Tibial nerve (tissue), 4 donors: ENCODE measurements around the gene STRBP. TPM values are rescaled to one million over a fixed set of nuclear protein-coding genes. Genes with fewer than 3 reads are reported as not detected.

ENCODE experiments used
- DNase-seq, 2 donors: peaks; one replicate each; pipeline ENCODE4 v3.0.0-alpha.2; 2019; ENCODE audit warnings: low spot score in 2 of 2
- H3K27ac ChIP-seq, 4 donors: fragments of 200-600 bp; sonication (generic) in 3 of 4; one replicate each; pipeline ENCODE4 v1.5.1; 2017 to 2019; ENCODE audit warnings: mild to moderate bottlenecking in 1 of 4
- H3K27me3 ChIP-seq, 2 donors: fragments of 200-600 bp; sonication (generic) in 1 of 2; one replicate each; pipeline versions ENCODE4 v1.5.1 to v1.6.0; 2017 to 2019
- H3K36me3 ChIP-seq, 3 donors: fragments of 200-600 bp; sonication (generic); one replicate each; pipeline ENCODE4 v1.5.1; 2018 to 2019
- H3K4me1 ChIP-seq, 4 donors: fragments of 200-600 bp; sonication (generic) in 3 of 4; one replicate each; pipeline ENCODE4 v1.5.1; 2017 to 2019
- H3K4me3 ChIP-seq, 4 donors: fragments of 200-600 bp; sonication (generic) in 3 of 4; one replicate each; pipeline ENCODE4 v1.5.1; 2017 to 2019; ENCODE audit warnings: mild to moderate bottlenecking in 1 of 4, moderate library complexity in 1 of 4
- H3K9me3 ChIP-seq, 4 donors: fragments of 200-600 bp; sonication (generic) in 3 of 4; one replicate each; pipeline ENCODE4 v1.5.1; 2017 to 2019
- CTCF ChIP-seq, 5 experiments: fragments of 200-600 bp in 3 of 5; fragments of 450-650 bp in 2 of 5; sonication (generic) in 3 of 5; IDR thresholded peaks; one replicate each; pipeline ENCODE4 v1.5.1; 2016 to 2019; ENCODE audit warnings: antibody characterized with exemption in 5 of 5, mild to moderate bottlenecking in 3 of 5, moderate library complexity in 2 of 5
- EP300 ChIP-seq, 2 donors: sonication (generic); formaldehyde crosslinking; IDR thresholded peaks; one replicate each; pipeline ENCODE4 v1.6.1; 2017; ENCODE audit warnings: antibody characterized with exemption in 2 of 2, mild to moderate bottlenecking in 1 of 2
- POLR2A ChIP-seq, 2 donors: fragments of 450-650 bp; IDR thresholded peaks; one replicate each; pipeline ENCODE4 v1.6.1; 2017; ENCODE audit warnings: antibody characterized with exemption in 2 of 2, mild to moderate bottlenecking in 2 of 2, moderate library complexity in 2 of 2
- WGBS, 2 donors: methylation state at CpG; one replicate each; pipeline ENCODE4 v1.1.5; 2018; 5-methylcytosine and 5-hydroxymethylcytosine counted together
- total RNA-seq, 4 donors: library from RNA; depleted of rRNA; stranded (reverse); fragments of >200 nt; gene quantifications; one replicate each; pipeline ENCODE4 v1.1.0, GENCODE V29; 2016

Gene STRBP
- total RNA-seq, 4 donors from 2014 or later = 3.5 to 20.4 (median 4.9) TPM

DNA sequence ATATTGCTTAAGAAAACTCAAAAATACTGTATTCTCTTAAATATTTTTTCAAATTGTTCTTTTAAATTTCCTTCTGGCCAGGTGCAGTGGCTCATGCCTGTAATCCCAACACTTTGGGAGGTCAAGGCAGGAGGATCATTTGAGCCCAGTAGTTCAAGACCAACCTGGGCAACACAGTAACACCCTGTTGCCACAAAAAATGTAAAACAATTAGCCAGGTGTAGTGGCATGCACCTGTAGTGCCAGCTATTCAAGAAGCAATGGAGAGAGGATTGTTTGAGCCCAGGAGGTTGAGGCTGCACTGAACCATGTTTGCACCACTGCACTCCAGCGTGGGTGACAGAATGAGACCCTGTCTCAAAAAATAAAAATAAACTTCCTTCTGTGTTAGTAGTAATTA lies 94.3 kb downstream of the STRBP start:
- H3K4me1 ChIP-seq = no peaks in the 10 kb centered on the region
- no peaks in the 10 kb centered on the region for H3K9me3 ChIP-seq
- H3K27ac ChIP-seq = no peak overlapping the region
- TF ChIP-seq CTCF (IDR thresholded peaks at IDR 0.05) (no peak), POLR2A (IDR thresholded peaks at IDR 0.05) (no peak)
- WGBS, 2 donors = 93% methylated on average over 1 of the region's 1 CpG
- DNase-seq = no peak
- H3K36me3 ChIP-seq = no peaks in the 10 kb centered on the region
- H3K4me3 ChIP-seq = no peak overlapping the region
- no peaks in the 10 kb centered on the region for H3K27me3 ChIP-seq

GRCh38 chr9:123169926-123170325 lies 98.5 kb downstream of the STRBP start:
- 52 to 61% methylated on average over 3 of the region's 3 CpGs for WGBS, 2 donors
- H3K27ac ChIP-seq = no peak overlapping the region
- no peak for TF ChIP-seq CTCF (IDR thresholded peaks at IDR 0.05)
- TF ChIP-seq EP300 (IDR thresholded peaks at IDR 0.05) = no peak
- TF ChIP-seq POLR2A (IDR thresholded peaks at IDR 0.05) = no peak
- H3K9me3 ChIP-seq = no peaks in the 10 kb centered on the region
- no peaks in the 10 kb centered on the region for H3K4me1 ChIP-seq
- no peak for DNase-seq
- no peak overlapping the region for H3K4me3 ChIP-seq
- H3K27me3 ChIP-seq = no peaks in the 10 kb centered on the region
- H3K36me3 ChIP-seq = no peaks in the 10 kb centered on the region

- WGBS, 2 donors = 93 to 100% methylated on average over 2 of the region's 2 CpGs
- TF ChIP-seq POLR2A (IDR thresholded peaks at IDR 0.05) = no peak
- no peak for TF ChIP-seq EP300 (IDR thresholded peaks at IDR 0.05)
- TF ChIP-seq CTCF (IDR thresholded peaks at IDR 0.05) = no peak
Observed at GRCh38 chr9:123168586-123168985, 99.8 kb downstream of the STRBP start.

GRCh38 chr9:123167474-123167873 lies 100.9 kb downstream of the STRBP start:
- Histone ChIP-seq H3K36me3 (no peaks in the 10 kb centered on the region), H3K27me3 (no peaks in the 10 kb centered on the region), H3K4me3 (no peak overlapping the region), H3K4me1 (no peaks in the 10 kb centered on the region), H3K27ac (no peak overlapping the region), H3K9me3 (no peaks in the 10 kb centered on the region)
- no peak for TF ChIP-seq POLR2A (IDR thresholded peaks at IDR 0.05)
- no peak for TF ChIP-seq EP300 (IDR thresholded peaks at IDR 0.05)
- no peak for TF ChIP-seq CTCF (IDR thresholded peaks at IDR 0.05)
- 91 to 100% methylated on average over 1 of the region's 1 CpG for WGBS, 2 donors
- DNase-seq = no peak

More at GRCh38 chr9:123168586-123168985, 99.8 kb downstream of the STRBP start:
- H3K27ac ChIP-seq = no peak overlapping the region
- no peak overlapping the region for H3K4me3 ChIP-seq
- no peak for DNase-seq
- H3K36me3 ChIP-seq = no peaks in the 10 kb centered on the region
- H3K9me3 ChIP-seq = no peaks in the 10 kb centered on the region
- no peaks in the 10 kb centered on the region for H3K27me3 ChIP-seq
- no peaks in the 10 kb centered on the region for H3K4me1 ChIP-seq

DNA sequence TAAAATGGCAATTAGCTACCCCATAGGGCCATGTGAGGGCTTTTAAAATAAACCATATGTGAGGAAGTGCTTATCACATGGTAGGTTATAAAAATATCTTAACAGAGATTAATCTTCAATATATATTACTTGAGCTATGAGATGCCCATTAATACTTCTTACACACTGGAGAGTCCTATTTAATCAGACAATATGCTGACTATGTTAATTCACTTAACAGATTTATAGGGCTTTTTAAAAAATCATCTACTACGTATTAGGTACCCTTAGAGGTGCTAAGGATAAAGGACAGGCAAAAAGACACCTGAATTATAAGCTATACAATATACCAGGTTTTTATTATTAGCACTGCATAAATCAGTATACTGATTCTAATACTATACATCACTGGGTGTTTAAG lies 102.6 kb downstream of the STRBP start:
- Histone ChIP-seq H3K9me3 (no peaks in the 10 kb centered on the region), H3K4me3 (no peak overlapping the region), H3K36me3 (no peaks in the 10 kb centered on the region), H3K4me1 (no peaks in the 10 kb centered on the region), H3K27ac (no peak overlapping the region), H3K27me3 (no peaks in the 10 kb centered on the region)
- 95% methylated on average over 1 of the region's 1 CpG for WGBS, 2 donors
- no peak for DNase-seq
- TF ChIP-seq POLR2A (IDR thresholded peaks at IDR 0.05) = no peak
- no peak for TF ChIP-seq CTCF (IDR thresholded peaks at IDR 0.05)
- TF ChIP-seq EP300 (IDR thresholded peaks at IDR 0.05) = no peak
